Measurements from ENCODE around the gene GSE1. TPM values are rescaled to one million over a fixed set of nuclear protein-coding genes. Genes with fewer than 3 reads are reported as not detected.

Gene GSE1
- total RNA-seq, 2 experiments from 2014 or later = 25.1 to 27.6 TPM

DNA sequence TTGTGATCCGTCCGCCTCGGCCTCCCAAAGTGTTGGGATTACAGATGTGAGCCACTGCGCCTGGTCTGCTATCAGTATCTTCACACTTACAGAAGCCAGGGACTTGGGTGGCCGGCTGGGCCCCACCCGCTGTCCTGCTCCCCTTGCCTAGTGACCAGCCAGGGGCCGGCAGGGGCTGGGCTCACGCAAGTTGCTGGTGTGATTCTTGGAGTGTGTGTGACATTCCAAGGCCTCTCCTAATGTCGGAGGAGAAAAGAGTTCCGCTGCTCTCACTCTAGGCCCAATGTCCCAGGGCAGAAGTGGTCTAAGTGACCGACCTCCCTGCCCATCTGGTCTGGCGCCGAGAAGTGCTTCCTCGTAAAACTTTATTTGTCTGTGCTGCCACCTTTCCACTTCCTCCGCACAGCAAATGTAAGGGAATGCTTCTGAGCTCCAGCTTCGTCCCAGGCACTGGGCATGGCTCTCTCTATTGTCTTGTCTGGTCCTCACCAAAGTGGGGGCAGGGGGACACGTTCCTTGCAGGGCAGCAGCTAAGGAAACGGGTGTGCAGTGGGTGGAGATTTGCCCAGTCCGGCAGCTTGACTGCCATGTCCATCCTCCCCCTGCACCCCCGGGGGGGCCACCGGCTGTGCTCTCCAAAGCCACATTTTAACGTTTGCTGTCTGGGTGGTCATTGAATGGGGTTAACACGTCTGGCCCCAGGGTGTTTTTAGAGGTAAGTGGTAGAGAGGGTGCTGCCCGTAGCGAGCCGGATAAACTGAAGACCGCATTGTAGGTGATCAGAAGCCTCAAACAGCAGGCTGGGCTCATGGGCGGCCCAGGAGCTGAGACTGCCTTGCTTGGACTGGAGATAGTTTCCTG lies 7.8 kb upstream of the GSE1 start:
- Mint-ChIP-seq H3K4me3 (no peak overlapping the region), H3K27me3 (no peaks in the 10 kb centered on the region), H3K27ac (no peak overlapping the region), H3K9me3 (no peaks in the 10 kb centered on the region), H3K4me1 (peaks cover 28% of the 10 kb centered on the region), H3K36me3 (no peaks in the 10 kb centered on the region)
- no peak for DNase-seq

DNA sequence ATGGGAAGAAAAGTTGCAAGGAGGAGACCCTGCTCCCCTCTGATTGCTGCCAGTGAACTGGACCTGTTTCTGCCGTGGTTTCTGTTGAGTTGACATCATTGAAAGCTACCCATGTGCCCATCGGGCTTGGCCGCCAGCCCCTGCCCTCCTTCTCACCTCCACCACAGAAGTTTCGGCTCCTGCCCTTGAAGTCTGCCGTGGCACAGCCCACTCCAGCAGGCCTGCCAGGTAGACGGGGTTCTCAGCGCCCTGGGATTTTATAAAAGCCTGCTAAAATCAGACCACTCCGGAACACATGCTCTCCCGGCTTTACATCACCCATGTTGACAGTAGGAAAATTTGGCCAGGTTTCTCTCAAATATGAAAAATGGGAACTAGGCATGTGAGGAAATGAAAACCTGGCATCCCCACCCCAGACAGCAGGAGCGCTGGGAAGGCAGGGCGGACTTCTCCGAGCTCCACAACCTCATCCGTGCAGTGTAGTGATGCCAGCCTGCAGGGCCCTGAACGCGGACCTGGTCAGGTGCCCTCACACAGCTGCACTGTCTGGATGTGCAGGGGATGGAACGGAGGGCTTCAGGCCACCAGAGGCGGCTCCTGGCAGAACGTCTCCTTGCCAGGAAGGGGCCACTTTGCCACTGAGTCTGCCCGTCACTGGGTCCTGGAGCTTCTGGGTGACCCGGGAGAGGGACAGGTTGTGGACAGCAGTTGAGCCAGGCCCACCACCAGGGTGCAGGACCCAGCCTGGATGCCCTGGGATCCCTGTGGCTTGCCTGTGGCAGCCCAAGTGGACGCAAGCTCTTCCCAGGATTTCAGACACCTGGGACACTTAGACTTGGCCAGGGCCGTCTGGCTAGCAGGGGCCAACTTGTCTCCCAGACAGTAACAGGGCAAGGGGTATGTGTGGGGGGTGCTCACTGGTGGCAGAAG lies 6.9 kb upstream of the GSE1 start:
- no peak for DNase-seq
- Mint-ChIP-seq H3K27me3 (no peaks in the 10 kb centered on the region), H3K9me3 (no peaks in the 10 kb centered on the region), H3K4me1 (peaks cover 35% of the 10 kb centered on the region), H3K36me3 (no peaks in the 10 kb centered on the region), H3K27ac (no peak overlapping the region), H3K4me3 (no peak overlapping the region)

- Mint-ChIP-seq H3K9me3 (no peaks in the 10 kb centered on the region), H3K4me3 (no peak overlapping the region), H3K27ac (no peak overlapping the region), H3K36me3 (no peaks in the 10 kb centered on the region), H3K27me3 (no peaks in the 10 kb centered on the region), H3K4me1 (peaks cover 35% of the 10 kb centered on the region)
- DNase-seq = no peak
Measured at GRCh38 chr16:85606904-85607303, 6.2 kb upstream of the GSE1 start.

GRCh38 chr16:85607321-85607765 lies 5.8 kb upstream of the GSE1 start:
- H3K4me1 Mint-ChIP-seq = peaks cover 35% of the 10 kb centered on the region
- no peak for DNase-seq
- H3K27me3 Mint-ChIP-seq = no peaks in the 10 kb centered on the region
- H3K4me3 Mint-ChIP-seq = no peak overlapping the region
- no peaks in the 10 kb centered on the region for H3K36me3 Mint-ChIP-seq
- no peak overlapping the region for H3K27ac Mint-ChIP-seq
- no peaks in the 10 kb centered on the region for H3K9me3 Mint-ChIP-seq

- no peaks in the 10 kb centered on the region for H3K36me3 Mint-ChIP-seq
- no peaks in the 10 kb centered on the region for H3K27me3 Mint-ChIP-seq
- H3K9me3 Mint-ChIP-seq = no peaks in the 10 kb centered on the region
- no peak overlapping the region for H3K27ac Mint-ChIP-seq
- DNase-seq = no peak
- no peak overlapping the region for H3K4me3 Mint-ChIP-seq
- peaks cover 36% of the 10 kb centered on the region for H3K4me1 Mint-ChIP-seq
Measured at GRCh38 chr16:85607796-85608514, 5.2 kb upstream of the GSE1 start.

DNA sequence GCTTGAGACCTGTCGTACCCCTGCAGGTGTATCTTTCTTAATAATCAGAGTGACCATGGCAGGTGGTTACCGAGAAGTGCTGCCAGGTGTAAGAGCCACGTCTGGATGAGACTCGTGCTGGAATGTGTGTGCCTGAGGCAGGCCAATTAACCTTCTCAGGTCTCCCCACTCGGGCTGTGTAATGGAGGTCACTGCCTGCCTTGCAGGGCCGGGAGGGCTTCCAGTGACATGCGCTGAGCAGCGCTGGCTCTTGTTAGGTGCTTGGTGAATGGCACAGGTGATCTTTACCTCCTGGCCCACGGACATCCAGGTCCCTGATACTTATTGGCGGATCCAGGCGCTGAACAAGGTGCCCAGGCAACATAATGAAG lies 4.6 kb upstream of the GSE1 start:
- Mint-ChIP-seq H3K27me3 (no peaks in the 10 kb centered on the region), H3K36me3 (no peaks in the 10 kb centered on the region), H3K27ac (no peak overlapping the region), H3K9me3 (no peaks in the 10 kb centered on the region), H3K4me1 (peaks cover 36% of the 10 kb centered on the region), H3K4me3 (no peak overlapping the region)
- DNase-seq = no peak

- no peak for DNase-seq
- H3K4me1 Mint-ChIP-seq = peaks cover 36% of the 10 kb centered on the region
- no peaks in the 10 kb centered on the region for H3K27me3 Mint-ChIP-seq
- H3K36me3 Mint-ChIP-seq = no peaks in the 10 kb centered on the region
- H3K27ac Mint-ChIP-seq = no peak overlapping the region
- H3K9me3 Mint-ChIP-seq = no peaks in the 10 kb centered on the region
- H3K4me3 Mint-ChIP-seq = no peak overlapping the region
Measured at GRCh38 chr16:85608887-85609286, 4.2 kb upstream of the GSE1 start.

DNA sequence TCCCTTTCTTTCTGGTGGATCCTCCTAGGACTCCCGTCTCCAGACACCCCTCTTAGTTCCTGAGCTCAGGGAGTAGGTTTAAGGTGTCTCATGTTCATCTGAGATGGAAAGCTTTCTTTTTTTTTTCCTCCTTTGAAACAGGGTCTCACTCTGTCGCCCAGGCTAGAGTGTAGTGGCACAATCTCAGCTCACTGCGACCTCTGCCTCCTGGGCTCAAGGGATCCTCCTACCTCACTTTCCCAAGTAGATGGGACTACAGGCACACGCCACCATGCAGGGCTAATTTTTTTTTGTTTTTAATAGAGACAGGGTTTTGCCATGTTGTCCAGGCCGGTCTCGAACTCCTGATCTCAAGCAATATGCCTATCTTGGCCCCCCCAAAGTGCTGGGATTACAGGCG lies 3.6 kb upstream of the GSE1 start:
- DNase-seq = no peak
- Mint-ChIP-seq H3K4me3 (no peak overlapping the region), H3K27me3 (no peaks in the 10 kb centered on the region), H3K9me3 (no peaks in the 10 kb centered on the region), H3K27ac (no peak overlapping the region), H3K4me1 (peaks cover 36% of the 10 kb centered on the region), H3K36me3 (no peaks in the 10 kb centered on the region)

DNA sequence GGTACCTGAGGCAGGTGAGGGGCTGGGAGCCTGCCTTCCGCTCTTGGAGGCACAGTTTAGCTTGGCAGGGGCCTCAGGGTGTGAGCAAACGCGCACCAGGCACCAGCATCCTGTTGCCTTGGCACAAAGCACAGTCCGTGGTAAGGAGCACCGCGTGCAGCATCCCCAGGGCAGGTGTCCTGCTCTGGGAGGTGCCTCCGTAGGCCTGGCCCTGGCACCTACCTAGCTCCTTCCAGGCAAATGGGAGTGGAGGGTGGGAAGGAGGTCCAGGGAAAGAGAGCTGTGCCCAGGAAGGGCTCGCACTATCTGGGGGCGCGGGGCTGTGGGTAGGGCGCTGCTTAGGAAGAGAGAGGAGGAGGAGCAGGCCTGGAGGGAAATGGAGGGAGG lies 3.1 kb upstream of the GSE1 start:
- Mint-ChIP-seq H3K27me3 (no peaks in the 10 kb centered on the region), H3K36me3 (no peaks in the 10 kb centered on the region), H3K27ac (no peak overlapping the region)

DNA sequence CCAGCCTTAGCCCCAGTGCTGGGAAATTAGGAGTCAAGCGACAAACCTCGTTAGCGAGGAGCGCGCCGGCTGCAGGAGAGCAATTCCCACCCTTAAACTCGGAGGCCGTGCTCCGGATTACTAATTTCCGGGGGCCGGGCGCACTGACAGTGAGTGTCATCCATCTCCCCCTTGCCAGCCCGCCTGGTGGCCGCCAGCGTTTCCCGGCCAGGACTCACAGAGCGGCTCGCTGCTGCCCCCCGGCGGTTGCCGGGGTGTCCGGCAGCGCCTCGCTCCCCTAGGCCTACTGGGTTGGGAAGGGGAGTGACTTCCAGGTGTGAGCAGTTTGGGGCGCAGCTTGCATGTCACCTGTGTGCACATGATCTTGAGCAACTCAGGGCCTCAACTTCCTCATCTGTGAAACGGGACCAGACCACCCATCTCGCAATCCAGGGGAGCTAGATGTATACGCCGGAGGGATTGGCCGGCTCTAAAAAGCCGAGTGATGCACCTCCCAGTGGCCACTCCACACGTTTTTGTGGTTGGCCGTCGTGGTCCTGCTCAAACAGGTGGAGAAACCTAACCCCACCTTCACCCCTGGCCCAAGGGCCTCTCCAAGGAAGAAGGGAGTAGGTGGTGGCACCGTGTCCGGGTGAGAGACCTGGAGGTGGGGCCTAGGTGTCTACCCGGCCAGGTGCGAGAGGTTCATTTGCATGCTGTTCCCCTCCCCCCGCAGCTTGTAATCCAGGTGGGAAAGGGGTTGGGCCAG lies 2.5 kb upstream of the GSE1 start:
- Mint-ChIP-seq H3K36me3 (no peaks in the 10 kb centered on the region), H3K9me3 (no peaks in the 10 kb centered on the region), H3K4me3 (peak overlapping the region; percentile 63), H3K4me1 (peaks cover 44% of the 10 kb centered on the region), H3K27me3 (no peaks in the 10 kb centered on the region), H3K27ac (peak overlapping the region; percentile 16)
- peak; percentile 94 for DNase-seq

More for the DNA sequence above, 3.1 kb upstream of the GSE1 start:
- DNase-seq = no peak
- Mint-ChIP-seq H3K4me1 (peaks cover 38% of the 10 kb centered on the region), H3K4me3 (no peak overlapping the region), H3K9me3 (no peaks in the 10 kb centered on the region)

- Mint-ChIP-seq H3K27me3 (no peaks in the 10 kb centered on the region), H3K9me3 (no peaks in the 10 kb centered on the region), H3K36me3 (no peaks in the 10 kb centered on the region), H3K4me1 (peaks cover 48% of the 10 kb centered on the region), H3K4me3 (peak overlapping the region; percentile 63), H3K27ac (no peak overlapping the region)
- DNase-seq = no peak
Measured at GRCh38 chr16:85611194-85611443, 2.0 kb upstream of the GSE1 start.

GRCh38 chr16:85611444-85612190 lies 1.5 kb upstream of the GSE1 start:
- Mint-ChIP-seq H3K4me3 (peak overlapping the region; percentile 63), H3K36me3 (no peaks in the 10 kb centered on the region), H3K4me1 (peaks cover 50% of the 10 kb centered on the region), H3K27me3 (no peaks in the 10 kb centered on the region), H3K9me3 (no peaks in the 10 kb centered on the region), H3K27ac (no peak overlapping the region)
- DNase-seq = peak; percentile 65

DNA sequence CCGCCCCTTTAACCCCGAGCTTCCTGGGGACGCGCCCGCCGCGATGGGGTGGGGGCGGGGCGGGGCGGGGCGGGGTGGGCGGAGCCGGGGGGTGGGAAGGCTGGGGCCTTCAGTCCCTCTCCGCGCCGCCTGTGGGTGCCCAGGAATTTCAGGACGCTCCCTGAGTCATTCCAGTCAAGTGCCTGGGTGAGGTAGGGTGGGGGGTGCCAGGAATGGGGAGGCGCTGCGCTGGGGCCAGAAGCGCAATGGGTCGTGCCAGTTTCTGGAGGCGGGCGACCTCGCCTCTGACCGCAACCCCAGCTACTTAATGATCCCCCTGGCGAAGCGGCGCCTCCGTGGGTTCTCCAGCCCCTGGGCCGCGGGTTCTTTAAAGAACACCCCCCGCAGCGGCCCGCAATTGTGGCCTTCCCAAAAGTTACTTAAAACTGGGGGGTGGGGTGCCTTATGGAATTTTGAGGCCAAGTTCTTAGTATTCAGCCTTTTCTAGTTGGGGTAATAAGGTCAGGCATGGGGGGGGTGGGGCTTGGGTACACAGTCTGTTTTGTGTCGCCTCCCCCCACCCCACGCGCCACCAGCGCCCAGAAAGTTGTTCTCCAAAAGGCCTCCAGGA lies 826 bp upstream of the GSE1 start:
- peaks cover 2% of the 10 kb centered on the region for H3K36me3 Mint-ChIP-seq
- H3K9me3 Mint-ChIP-seq = no peaks in the 10 kb centered on the region
- no peaks in the 10 kb centered on the region for H3K27me3 Mint-ChIP-seq
- no peak for DNase-seq
- peaks cover 53% of the 10 kb centered on the region for H3K4me1 Mint-ChIP-seq
- H3K4me3 Mint-ChIP-seq = peak overlapping the region; percentile 56
- peak overlapping the region; percentile 38 for H3K27ac Mint-ChIP-seq

Measured in activated naive CD8-positive, alpha-beta T cell treated with anti-CD3 and anti-CD28 coated beads for 36 hours (primary cell).